Measurements from ENCODE around the gene FBXO5. TPM values are rescaled to one million over a fixed set of nuclear protein-coding genes. Genes with fewer than 3 reads are reported as not detected.
A peak's percentile ranks its signal among the peaks of the same experiment; 100 is the strongest.

Gene FBXO5
- total RNA-seq, 4 donors from 2014 or later, result 1.5 to 3.2 (median 2.5) TPM

DNA sequence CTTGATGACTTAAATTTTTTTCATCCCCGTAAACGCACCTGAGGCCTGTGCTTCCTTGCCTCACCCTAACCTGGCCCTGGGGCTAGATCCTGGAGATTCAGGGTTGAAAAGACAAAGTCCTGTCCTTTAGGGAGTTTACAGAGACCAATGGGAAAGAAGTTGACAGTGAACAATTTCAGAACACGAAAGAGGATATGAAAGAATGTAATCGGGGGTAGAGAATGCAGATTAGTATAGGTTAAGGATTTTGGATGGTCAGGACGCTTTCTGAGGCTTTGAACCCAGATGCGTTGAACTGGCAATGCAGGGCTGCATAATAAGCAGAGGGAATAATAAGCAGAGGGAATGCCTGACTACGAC, 1.7 kb upstream of the FBXO5 start:
- intact Hi-C loops (cut with DNase I; ENCODE audit: low total_unique reads) (no loop called here), in situ Hi-C loops (cut with MboI; ENCODE audit: low pct_ligation_motif_present in 1 of 4, low pct_unique_long_range_greater_than_20kb in 1 of 4, low sequenced_read_pairs in 3 of 4) (no loop called here)
- no peak for DNase-seq
- Histone ChIP-seq H3K27me3 (no peaks in the 10 kb centered on the region), H3K27ac (peak overlapping the region; percentile 93 to 97 (median 95)), H3K9me3 (no peaks in the 10 kb centered on the region), H3K4me1 (peaks cover 14 to 40% (median 20%) of the 10 kb centered on the region in 4 donors), H3K36me3 (no peaks in the 10 kb centered on the region), H3K4me3 (peak overlapping the region in 3 of 4 donors; percentile 62 to 88 (median 76))
- no peak for TF ChIP-seq POLR2A (IDR thresholded peaks at IDR 0.05)
- TF ChIP-seq EP300 (IDR thresholded peaks at IDR 0.05; ENCODE audit: low read depth), result no peak
- 4 to 9% methylated on average over 7 of the region's 7 CpGs for WGBS, 2 donors (ENCODE audit: low coverage in 1 of 2)

DNA sequence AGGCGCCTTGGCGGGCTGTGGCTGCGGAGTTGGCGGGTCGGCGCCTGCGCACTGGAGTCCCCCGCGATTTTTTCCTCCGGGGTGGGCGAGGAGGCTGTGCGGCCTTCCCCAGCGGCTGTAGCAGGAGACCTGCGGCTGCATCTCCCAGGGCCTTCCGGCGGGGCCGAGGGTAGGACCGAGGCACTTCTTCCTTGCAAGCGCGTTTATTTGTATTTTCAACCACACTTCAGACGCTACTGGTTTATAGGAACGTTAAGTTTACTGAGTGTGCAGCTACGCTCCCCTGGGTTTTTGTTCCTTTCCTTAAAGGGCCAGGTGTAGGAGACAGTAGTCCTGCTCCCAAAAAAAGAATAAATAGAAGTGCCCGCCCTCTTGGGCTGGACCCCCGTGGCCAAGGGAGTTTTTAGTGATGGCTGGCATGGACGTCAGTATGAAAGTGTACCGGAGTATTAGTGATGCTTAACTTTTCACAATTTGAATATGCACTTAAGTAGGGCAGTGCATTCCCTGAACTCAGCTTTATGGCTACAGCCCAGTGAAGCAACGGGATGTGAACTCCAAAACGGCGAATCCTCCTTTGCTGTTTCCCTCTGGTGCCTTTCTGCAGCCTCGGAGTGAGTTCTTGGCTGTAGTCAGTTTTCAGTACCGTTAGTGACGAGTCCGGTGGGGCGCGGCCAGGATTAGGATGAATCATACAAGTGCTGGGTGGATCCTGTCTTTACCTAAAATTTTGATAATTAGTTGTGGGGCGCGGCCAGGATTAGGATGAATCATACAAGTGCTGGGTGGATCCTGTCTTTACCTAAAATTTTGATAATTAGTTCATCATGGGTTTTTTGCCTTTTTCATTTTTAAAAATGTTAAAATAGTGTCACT, 1.0 kb upstream of the FBXO5 start:
- H3K27ac ChIP-seq, result peak overlapping the region; percentile 93 to 97 (median 95)
- TF ChIP-seq POLR2AphosphoS5 (IDR thresholded peaks at IDR 0.05), result peak; percentile 35 to 76 (median 53)
- peak; percentile 38 for TF ChIP-seq POLR2A (IDR thresholded peaks at IDR 0.05)
- TF ChIP-seq, protein P1, sequence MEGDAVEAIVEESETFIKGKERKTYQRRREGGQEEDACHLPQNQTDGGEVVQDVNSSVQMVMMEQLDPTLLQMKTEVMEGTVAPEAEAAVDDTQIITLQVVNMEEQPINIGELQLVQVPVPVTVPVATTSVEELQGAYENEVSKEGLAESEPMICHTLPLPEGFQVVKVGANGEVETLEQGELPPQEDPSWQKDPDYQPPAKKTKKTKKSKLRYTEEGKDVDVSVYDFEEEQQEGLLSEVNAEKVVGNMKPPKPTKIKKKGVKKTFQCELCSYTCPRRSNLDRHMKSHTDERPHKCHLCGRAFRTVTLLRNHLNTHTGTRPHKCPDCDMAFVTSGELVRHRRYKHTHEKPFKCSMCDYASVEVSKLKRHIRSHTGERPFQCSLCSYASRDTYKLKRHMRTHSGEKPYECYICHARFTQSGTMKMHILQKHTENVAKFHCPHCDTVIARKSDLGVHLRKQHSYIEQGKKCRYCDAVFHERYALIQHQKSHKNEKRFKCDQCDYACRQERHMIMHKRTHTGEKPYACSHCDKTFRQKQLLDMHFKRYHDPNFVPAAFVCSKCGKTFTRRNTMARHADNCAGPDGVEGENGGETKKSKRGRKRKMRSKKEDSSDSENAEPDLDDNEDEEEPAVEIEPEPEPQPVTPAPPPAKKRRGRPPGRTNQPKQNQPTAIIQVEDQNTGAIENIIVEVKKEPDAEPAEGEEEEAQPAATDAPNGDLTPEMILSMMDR (IDR thresholded peaks at IDR 0.05), result no peak
- TF ChIP-seq EP300 (IDR thresholded peaks at IDR 0.05; ENCODE audit: low read depth), result no peak
- no peaks in the 10 kb centered on the region for H3K36me3 ChIP-seq
- WGBS, 2 donors (ENCODE audit: low coverage in 1 of 2), result 0 to 1% methylated on average over 2 to 30 of the region's 38 CpGs
- no peaks in the 10 kb centered on the region for H3K27me3 ChIP-seq
- no peaks in the 10 kb centered on the region for H3K9me3 ChIP-seq
- intact Hi-C loops (cut with DNase I; ENCODE audit: low total_unique reads) (no loop called here), in situ Hi-C loops (cut with MboI; ENCODE audit: low pct_ligation_motif_present in 1 of 4, low pct_unique_long_range_greater_than_20kb in 1 of 4, low sequenced_read_pairs in 3 of 4) (no loop called here)
- peak; percentile 95 for DNase-seq
- peak overlapping the region; percentile 45 to 88 (median 69) for H3K4me3 ChIP-seq
- peaks cover 14 to 40% (median 20%) of the 10 kb centered on the region in 4 donors for H3K4me1 ChIP-seq

DNA sequence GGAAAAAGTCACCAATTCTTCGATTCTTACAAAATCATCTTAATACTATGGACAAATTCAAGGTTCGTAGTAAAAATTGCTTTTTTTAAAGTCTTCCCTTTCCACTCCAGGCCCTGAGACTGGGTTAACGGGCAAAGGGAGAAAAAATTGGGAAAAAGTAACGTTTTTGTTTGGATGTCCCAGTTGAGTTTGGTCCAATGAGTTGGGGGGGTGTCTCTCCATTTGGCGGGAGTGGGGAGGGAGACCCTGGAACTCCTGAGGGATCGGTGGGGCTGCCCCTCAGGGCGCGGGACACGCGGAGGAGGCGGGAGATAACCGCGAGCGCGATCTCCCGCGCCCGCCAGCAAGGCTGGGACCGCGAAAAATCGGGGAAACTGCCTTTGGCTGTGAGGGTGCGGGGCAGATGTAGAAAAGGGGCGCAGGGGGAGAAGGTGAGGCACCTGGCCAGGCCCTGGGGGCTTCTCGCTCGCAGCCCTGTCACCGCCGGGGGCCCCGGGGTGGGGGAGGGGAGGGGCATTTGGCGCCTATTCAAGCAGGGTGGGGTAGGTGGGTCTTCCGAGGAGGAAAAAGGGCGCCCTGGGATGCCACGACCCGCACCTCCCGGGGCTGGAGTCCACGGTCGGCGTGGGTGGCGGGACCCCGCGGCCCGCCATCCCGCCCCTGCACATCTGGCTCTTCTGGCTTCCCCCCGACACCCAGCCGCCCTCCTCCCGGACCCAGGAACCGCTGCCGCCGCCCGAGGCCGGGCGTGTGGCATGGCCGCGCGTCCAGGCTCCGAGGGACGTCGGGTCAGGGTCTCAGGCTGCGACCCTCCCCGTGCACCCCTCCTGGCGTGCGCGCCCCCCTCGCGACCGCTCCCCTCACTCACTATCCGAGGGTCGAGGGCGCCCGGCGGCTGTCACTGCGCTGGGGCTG, 595 bp downstream of the FBXO5 start:
- Histone ChIP-seq H3K9me3 (no peaks in the 10 kb centered on the region), H3K36me3 (no peaks in the 10 kb centered on the region), H3K4me3 (peak overlapping the region; percentile 62 to 88 (median 73)), H3K27ac (peak overlapping the region in 3 of 4 donors; percentile 14 to 94 (median 16)), H3K27me3 (no peaks in the 10 kb centered on the region), H3K4me1 (peaks cover 14 to 40% (median 20%) of the 10 kb centered on the region in 4 donors)
- intact Hi-C loops (cut with DNase I; ENCODE audit: low total_unique reads) (no loop called here), in situ Hi-C loops (cut with MboI; ENCODE audit: low pct_ligation_motif_present in 1 of 4, low pct_unique_long_range_greater_than_20kb in 1 of 4, low sequenced_read_pairs in 3 of 4) (no loop called here)
- peak; percentile 14 for DNase-seq
- WGBS, 2 donors (ENCODE audit: low coverage in 1 of 2), result 3 to 15% methylated on average over 4 to 62 of the region's 71 CpGs
- TF ChIP-seq EP300 (IDR thresholded peaks at IDR 0.05; ENCODE audit: low read depth), result no peak
- TF ChIP-seq, protein P1 (IDR thresholded peaks at IDR 0.05), result no peak
- no peak for TF ChIP-seq POLR2A (IDR thresholded peaks at IDR 0.05)
- no peak for TF ChIP-seq POLR2AphosphoS5 (IDR thresholded peaks at IDR 0.05)

DNA sequence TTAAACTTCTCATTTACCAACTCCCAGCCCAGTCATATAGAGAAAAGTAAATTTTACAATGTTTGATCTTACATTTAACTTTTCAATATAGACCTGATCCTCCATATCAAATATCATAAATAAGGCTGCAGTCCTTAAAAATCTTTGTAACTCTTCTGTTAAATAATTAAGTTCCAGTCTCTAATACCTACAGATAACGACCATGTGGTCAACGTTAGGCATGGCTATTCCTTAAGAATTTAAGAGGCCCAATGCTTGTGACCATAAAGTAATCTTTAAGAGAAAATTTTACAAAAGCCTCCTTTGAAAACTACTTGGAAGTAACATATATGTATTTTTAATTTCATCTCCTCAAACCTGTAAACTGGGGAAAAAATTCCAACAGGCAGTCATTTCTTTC, 1.6 kb downstream of the FBXO5 start:
- Histone ChIP-seq H3K27ac (no peak overlapping the region), H3K4me1 (peaks cover 14 to 40% (median 20%) of the 10 kb centered on the region in 4 donors), H3K4me3 (peak overlapping the region in 1 of 4 donors; percentile 62), H3K36me3 (no peaks in the 10 kb centered on the region), H3K9me3 (no peaks in the 10 kb centered on the region), H3K27me3 (no peaks in the 10 kb centered on the region)
- in situ Hi-C loops (cut with MboI; ENCODE audit: low pct_ligation_motif_present in 1 of 4, low pct_unique_long_range_greater_than_20kb in 1 of 4, low sequenced_read_pairs in 3 of 4) (no loop called here), intact Hi-C loops (cut with DNase I; ENCODE audit: low total_unique reads) (no loop called here)
- TF ChIP-seq POLR2A (IDR thresholded peaks at IDR 0.05) (no peak), EP300 (IDR thresholded peaks at IDR 0.05; ENCODE audit: low read depth) (no peak), POLR2AphosphoS5 (IDR thresholded peaks at IDR 0.05) (no peak)
- TF ChIP-seq, protein P1 (IDR thresholded peaks at IDR 0.05), result no peak
- 32 to 36% methylated on average over 2 of the region's 2 CpGs for WGBS, 2 donors (ENCODE audit: low coverage in 1 of 2)
- DNase-seq, result no peak

Measured in transverse colon (tissue), 4 donors.